ENCODE measurements around the gene ADAMTSL3. TPM values are rescaled to one million over a fixed set of nuclear protein-coding genes. Genes with fewer than 3 reads are reported as not detected.

ADAMTSL3 gene
- polyA plus RNA-seq, 3 donors, result 3.0 to 4.5 (median 3.5) TPM

GRCh38 chr15:83855956-83856355, 202.0 kb downstream of the ADAMTSL3 start:
- no peak for DNase-seq (ENCODE audit: low read depth in 3 of 3, low spot score in 2 of 3)

GRCh38 chr15:83858820-83859505, 205.0 kb downstream of the ADAMTSL3 start:
- DNase-seq (ENCODE audit: low read depth in 3 of 3, low spot score in 2 of 3), result no peak

DNA sequence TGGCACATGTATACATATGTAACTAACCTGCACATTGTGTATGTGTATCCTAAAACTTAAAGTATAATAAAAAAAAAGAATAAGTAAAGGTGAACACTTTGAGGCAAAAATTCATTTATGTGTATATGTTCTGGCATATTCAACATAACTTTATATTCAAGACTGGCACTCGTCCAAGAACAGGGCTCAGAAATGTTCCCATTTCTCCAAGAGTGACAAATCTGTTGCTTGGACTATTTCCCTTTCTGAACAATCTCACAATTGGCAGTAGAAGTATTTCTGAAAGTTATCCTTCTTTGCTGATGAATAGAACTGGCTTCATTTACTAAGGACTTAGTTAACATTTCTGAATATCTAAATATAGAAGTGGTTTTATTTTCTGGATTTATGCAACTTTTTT, 212.8 kb downstream of the ADAMTSL3 start:
- DNase-seq (ENCODE audit: low read depth in 3 of 3, low spot score in 2 of 3), result no peak

- DNase-seq (ENCODE audit: low read depth in 3 of 3, low spot score in 2 of 3), result no peak
These were observed 215.4 kb downstream of the ADAMTSL3 start for GRCh38 chr15:83869341-83869740.

DNA sequence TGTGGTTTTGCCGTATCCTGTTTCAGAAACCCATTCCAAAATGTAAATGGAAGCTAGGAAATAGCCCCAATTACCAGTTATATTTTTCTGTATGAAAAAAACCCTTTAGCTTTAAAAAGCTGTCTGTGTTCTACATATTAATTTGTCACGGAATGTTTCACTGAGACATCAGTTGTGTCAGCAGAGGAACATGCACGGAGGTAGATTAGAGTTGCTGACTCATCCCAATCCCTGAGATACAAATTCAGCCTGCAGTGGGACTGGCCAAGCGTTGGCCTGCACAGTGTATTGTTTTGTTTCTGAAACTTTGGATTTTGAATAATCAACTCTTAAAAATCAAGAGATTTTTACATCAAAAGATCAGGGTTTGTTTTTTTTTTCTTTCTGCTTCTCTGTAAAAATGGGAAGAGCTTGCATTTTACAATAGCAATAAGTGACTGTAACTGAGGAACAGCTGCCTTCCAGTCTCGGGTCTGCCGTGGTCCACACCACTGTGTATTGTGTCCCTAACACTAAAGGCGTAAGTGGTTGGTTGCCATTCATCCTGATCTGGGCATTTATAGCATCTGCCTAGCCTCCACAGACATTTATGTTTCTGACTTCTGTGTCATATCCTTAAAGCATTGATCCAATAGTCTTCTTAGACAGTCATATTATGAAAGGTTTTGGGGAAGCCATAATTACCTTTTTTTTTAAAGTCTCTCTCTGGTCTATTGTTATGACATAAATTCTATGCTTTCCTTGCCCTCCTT, 218.1 kb downstream of the ADAMTSL3 start:
- no peak for DNase-seq (ENCODE audit: low read depth in 3 of 3, low spot score in 2 of 3)

DNA sequence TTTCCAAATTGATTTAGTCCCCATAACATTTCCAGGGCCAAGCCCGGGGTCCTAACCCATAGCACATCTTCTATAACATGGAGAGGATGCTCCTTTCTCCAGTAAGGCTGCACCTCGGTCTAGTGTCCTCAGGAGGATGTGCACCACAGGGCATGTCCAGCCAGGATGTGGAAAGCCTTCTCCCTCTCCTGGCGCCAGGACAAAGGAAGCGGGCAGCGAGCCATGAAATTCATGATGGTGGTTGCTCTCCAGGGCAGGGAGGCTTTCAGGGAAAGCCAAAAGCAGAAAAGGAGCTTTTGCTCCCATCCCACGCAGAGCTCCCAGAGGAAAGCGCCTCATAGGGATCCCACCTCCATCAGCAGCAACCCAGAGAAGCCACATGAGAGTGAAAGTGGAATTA, 220.0 kb downstream of the ADAMTSL3 start:
- no peak for DNase-seq (ENCODE audit: low read depth in 3 of 3, low spot score in 2 of 3)

DNA sequence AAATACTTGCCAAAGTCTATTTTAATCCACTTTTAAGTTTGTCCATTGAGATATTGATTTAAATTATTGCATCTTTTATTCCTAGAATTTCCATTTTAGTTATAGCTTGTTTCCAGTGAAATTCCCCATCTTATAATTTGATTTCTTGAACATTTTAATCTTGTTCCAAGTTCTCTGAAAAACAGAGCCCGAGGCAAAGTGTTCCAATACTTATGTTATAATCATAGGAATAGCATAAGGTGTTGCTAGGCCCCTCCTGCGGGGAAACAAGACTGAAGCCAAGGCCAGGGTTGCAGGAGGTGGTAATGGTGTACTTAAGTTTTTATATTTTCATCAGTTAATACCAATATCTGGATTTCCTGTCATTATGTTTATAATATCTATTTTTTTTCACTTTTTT, 226.6 kb downstream of the ADAMTSL3 start:
- DNase-seq (ENCODE audit: low read depth in 3 of 3, low spot score in 2 of 3), result no peak

DNA sequence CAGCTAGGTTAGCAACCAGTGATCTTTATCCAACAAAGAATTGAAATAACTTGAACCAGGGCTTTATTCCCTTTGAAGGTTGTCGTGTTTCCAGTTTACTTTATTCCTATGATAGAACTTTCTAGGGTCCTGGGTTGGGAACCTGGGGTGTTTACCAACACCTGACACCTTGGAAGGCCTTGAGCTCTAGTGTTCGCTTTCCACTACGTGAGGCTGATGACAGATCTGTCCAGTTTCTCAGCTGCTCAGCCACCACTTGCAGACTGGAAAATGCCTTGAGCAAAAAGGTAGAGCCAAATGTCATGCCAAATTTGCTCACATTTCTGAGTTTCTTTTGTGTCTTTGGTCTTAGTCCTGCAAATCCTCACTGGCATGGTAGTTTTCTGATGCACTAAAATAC, 227.2 kb downstream of the ADAMTSL3 start:
- no peak for DNase-seq (ENCODE audit: low read depth in 3 of 3, low spot score in 2 of 3)

DNA sequence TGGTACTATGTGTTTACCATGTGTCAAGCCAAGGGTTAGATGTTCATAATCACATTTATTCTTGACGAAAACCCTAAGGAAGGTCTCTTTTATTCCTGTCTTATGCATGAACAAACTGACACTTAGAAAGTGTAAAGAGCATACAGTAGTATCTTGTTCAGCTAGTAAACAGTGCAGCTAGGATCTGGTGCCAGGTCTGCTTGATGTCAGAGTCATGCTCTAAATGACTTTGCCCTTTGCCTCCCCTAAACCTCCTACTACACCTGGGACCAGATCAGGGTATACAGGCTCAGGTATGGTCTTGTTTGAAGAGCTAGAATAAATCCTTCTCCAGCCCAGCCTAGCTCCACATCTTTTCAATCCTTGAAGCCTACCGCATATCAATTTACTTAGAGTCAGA, 232.4 kb downstream of the ADAMTSL3 start:
- no peak for DNase-seq (ENCODE audit: low read depth in 3 of 3, low spot score in 2 of 3)

- DNase-seq (ENCODE audit: low read depth in 3 of 3, low spot score in 2 of 3), result no peak
These were observed 233.5 kb downstream of the ADAMTSL3 start for GRCh38 chr15:83887404-83887803.

DNA sequence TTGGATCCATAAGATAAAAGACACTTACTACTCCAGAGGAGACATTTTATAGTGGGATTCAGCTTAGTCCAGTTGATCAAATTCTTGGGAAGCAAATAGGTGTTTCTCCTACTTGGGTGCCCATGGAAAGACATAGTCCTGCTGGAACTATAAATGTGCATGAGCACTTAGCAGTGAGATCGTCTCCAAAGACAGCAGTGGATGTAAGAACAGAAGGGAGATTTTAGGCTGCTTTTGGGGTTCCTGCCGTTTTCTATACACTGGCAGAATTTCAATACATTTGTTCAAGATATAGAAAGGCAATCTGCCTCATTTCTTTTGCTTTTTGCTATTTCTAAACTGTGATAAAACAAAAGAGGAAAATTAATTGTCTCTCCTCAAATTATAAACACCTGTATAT, 234.0 kb downstream of the ADAMTSL3 start:
- no peak for DNase-seq (ENCODE audit: low read depth in 3 of 3, low spot score in 2 of 3)

DNA sequence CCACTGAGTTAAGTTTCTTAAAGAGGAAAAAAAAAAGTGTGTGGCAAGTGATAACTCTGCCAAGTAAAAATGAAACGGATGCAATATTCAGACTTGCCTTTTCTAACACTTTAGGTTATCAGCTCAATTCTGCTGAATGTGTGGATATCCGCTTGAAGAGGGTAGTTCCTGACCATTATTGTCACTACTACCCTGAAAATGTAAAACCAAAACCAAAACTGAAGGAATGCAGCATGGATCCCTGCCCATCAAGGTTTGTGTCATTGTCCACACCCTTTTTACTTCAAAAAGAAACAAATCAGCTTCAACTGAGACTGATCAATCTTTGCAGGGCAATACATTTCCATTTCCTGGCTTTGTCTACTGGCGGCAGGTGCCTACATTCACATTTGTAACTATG, 236.1 kb downstream of the ADAMTSL3 start:
- DNase-seq (ENCODE audit: low read depth in 3 of 3, low spot score in 2 of 3), result no peak

- no peak for DNase-seq (ENCODE audit: low read depth in 3 of 3, low spot score in 2 of 3)
These were observed 236.7 kb downstream of the ADAMTSL3 start for GRCh38 chr15:83890587-83890986.

GRCh38 chr15:83892498-83892897, 238.6 kb downstream of the ADAMTSL3 start:
- DNase-seq (ENCODE audit: low read depth in 3 of 3, low spot score in 2 of 3), result no peak

DNA sequence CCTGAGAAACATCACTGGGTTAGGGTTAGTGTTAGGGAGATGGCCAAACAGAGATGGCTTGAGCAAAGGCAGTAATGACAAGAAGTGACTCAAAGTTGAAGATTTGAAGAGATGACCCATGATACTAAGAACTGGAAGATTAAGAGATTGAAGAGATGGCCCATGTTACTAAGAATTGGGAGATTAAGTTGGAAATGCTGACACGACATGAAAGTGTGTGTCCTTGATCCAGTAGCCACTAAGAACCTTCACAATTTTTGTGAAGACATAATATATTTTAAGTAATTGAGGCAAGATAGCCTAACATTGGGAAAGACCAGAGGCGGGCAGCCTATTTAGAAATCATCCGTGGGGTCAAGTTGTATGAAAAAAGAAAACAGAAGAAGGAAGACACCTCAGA, 239.4 kb downstream of the ADAMTSL3 start:
- DNase-seq (ENCODE audit: low read depth in 3 of 3, low spot score in 2 of 3), result no peak

GRCh38 chr15:83897037-83897436, 243.1 kb downstream of the ADAMTSL3 start:
- no peak for DNase-seq (ENCODE audit: low read depth in 3 of 3, low spot score in 2 of 3)

- no peak for DNase-seq (ENCODE audit: low read depth in 3 of 3, low spot score in 2 of 3)
These were observed 244.4 kb downstream of the ADAMTSL3 start for GRCh38 chr15:83898361-83898760.

DNA sequence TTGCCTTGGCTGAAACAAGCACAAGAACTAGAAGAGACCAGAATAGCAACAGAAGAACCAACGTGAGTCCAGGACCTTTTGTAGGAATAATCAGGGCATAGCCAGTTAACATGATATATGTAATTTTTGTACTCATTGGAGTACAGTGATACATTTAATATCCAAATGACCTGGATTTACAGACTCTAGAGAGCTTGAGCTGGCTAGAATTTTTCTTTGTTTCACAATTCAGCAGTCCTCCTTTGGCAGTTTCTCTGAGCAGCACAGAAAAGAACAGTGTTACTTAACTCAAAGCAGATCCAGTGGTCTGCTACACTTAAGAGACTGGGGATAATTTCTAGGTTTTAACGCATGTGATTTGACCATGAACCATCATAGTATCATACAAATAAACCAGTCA, 245.7 kb downstream of the ADAMTSL3 start:
- DNase-seq (ENCODE audit: low read depth in 3 of 3, low spot score in 2 of 3), result no peak

DNA sequence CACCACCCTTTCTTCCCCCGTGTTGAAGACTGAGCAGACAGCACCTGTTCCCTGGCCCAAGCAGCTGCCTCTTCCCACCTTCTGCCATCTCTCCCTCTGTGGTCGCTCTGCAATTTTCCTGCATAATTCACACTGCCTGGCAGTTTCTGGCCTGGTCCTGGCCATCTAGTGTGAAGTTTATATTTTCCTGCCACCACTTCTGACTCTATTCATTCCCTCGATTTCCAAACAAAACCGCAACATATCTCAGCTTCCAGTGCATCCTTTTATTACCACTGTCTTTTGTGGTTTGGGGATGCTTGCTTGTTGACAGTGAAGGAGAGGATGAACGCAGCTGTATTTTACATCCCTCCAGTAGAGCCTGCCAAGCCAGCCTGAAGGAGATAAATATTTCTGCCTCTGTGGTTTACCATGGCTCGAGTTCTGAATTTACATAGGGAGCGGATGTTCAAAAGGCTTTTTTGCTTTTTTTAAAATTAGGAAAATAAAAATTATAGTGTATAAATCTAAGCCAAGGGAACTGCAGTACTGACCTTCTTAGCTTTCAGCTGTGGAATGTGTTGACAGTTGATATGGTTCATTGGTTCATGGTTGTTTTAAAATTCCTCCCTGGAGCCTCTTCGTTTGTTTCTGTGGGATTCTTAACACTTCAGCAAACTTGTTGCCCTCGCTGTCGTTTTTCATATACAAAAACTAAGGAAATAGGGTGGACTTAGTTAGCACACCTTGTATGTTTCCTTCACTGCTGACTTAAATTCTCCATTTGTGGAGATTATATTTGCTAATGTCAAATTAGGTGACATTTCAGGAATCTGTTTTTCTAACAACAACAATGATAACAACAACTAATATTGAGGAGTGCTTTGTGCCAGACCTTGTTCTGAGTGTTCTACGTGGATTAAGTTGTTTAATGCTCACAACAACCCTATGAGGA, 250.5 kb downstream of the ADAMTSL3 start:
- peak; percentile 29 to 38 (median 31) for DNase-seq (ENCODE audit: low read depth in 3 of 3, low spot score in 2 of 3)

DNA sequence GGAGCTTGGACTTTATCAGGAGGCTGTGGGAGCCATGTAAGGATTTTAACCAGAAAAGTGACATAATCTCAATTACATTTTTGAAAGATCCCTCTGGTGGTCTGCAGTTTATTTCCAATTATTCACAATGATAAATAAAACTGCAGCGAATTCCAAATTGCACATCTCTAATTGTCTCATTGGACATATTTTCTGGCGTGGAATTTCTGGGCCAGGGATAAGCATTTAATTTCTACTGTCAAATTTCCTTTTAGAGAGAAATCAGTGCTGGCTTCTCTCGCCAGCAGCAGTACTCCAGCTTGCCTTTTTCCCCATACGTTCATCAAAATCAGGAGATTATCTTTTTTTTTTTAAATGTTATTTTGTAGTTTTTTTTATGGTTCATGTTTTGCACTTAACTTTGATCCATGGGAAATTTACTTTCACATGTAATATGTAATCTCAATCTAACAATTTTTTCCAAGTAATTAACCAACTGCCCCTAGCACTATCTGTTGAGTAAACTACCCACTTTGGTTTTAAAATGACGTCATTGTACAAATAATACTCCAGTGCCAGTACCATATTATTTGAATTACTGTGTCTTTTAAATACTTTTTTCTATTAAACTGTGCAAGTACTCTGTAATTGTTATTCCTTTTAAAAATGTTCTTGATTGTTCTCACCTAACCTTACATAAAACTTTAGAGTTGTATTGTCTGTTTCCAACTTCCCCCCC, 251.8 kb downstream of the ADAMTSL3 start:
- no peak for DNase-seq (ENCODE audit: low read depth in 3 of 3, low spot score in 2 of 3)

- DNase-seq (ENCODE audit: low read depth in 3 of 3, low spot score in 2 of 3), result no peak
These were observed 257.4 kb downstream of the ADAMTSL3 start for GRCh38 chr15:83911345-83911744.
